HepG2 (cell line): Measurements from ENCODE around the gene TWNK. TPM values are rescaled to one million over a fixed set of nuclear protein-coding genes. Genes with fewer than 3 reads are reported as not detected.
A peak's percentile ranks its signal among the peaks of the same experiment; 100 is the strongest.

Experiments
- ATAC-seq: fragments of 200-7000 bp; cut with Tn5 transposase; 3 replicates; pipeline ENCODE4 v1.9.1; 2020; ENCODE audit warnings: mild to moderate bottlenecking, moderate library complexity
- BruUV-seq: library from RNA; stranded (reverse); fragments of 400-500 nt; replicated peaks from 2 replicates; lab custom pipeline; 2021; lab: Mats Ljungman, UMichigan
- CTCF ChIA-PET: fragments of 300-600 bp; formaldehyde crosslinking; extraction: SDS; loops from one replicate; lab custom pipeline; 2021; ENCODE audit warnings: low total read pairs, inconsistent platforms, low intra/inter-chr PET ratio; lab: Yijun Ruan, JAX
- POLR2A ChIA-PET: fragments of 350-600 bp; sonication (Branson Sonifier 250); formaldehyde crosslinking; loops from one replicate; lab custom pipeline; 2020; ENCODE audit warnings: antibody characterized with exemption, inconsistent platforms; lab: Yijun Ruan, JAX
- DNase-seq: peaks from one replicate; pipeline ENCODE4 v3.0.0-alpha.2; 2015; ENCODE audit warnings: low spot score
- FAIRE-seq: peaks from 3 replicates; lab custom pipeline; 2011; peaks lifted over from hg19 to GRCh38; lab: Jason Lieb, UNC
- H2AFZ ChIP-seq: one replicate; pipeline ENCODE4 v1.6.1; 2011; ENCODE audit warnings: low read length, inconsistent platforms
- H3K27ac ChIP-seq: fragments of 300-600 bp; 3 replicates; pipeline ENCODE4 v1.8.0; 2011; ENCODE audit warnings: mixed run types, mild to moderate bottlenecking, mixed read lengths, low read length, inconsistent platforms; ENCODE audit not compliant: insufficient read depth; ENCODE audit errors: extremely low read length
- H3K27me3 ChIP-seq, 2 experiments: fragments of 200-600 bp in 1 of 2; 2 replicates in 1 of 2; 3 replicates in 1 of 2; pipeline versions ENCODE4 v1.6.0 to v1.8.0; 2011; ENCODE audit warnings: low read length in 2 of 2, mild to moderate bottlenecking in 2 of 2, moderate library complexity in 2 of 2, inconsistent platforms in 1 of 2; ENCODE audit not compliant: insufficient read depth in 2 of 2, control insufficient read depth in 1 of 2
- H3K36me3 ChIP-seq, 2 experiments: fragments of 200-600 bp in 1 of 2; replicated peaks in 1 of 2; 2 replicates in 1 of 2; 3 replicates in 1 of 2; pipeline versions ENCODE4 v1.5.1 to v1.8.0; 2011; ENCODE audit warnings: low read length in 2 of 2, inconsistent platforms in 1 of 2; ENCODE audit not compliant: insufficient read depth in 2 of 2, control insufficient read depth in 1 of 2
- H3K4me1 ChIP-seq: 2 replicates; pipeline ENCODE4 v1.5.1; 2012; ENCODE audit warnings: low read length, inconsistent platforms; ENCODE audit not compliant: insufficient read depth
- H3K4me2 ChIP-seq: 2 replicates; pipeline ENCODE4 v1.6.0; 2011; ENCODE audit warnings: low read depth, low read length, inconsistent platforms
- H3K4me3 ChIP-seq, 3 experiments: fragments of 200-600 bp in 1 of 3; sonication (generic), shearing (Covaris generic) in 1 of 3; replicated peaks in 1 of 3; 2 replicates each; pipeline ENCODE4 v1.5.1; 2011 to 2016; ENCODE audit warnings: low read length in 3 of 3, inconsistent platforms in 2 of 3, low read depth in 2 of 3, mild to moderate bottlenecking in 2 of 3, control low read depth in 1 of 3, mixed read lengths in 1 of 3; ENCODE audit not compliant: insufficient read depth in 1 of 3
- H3K79me2 ChIP-seq: one replicate; pipeline ENCODE4 v1.6.1; 2011; ENCODE audit warnings: low read length, inconsistent platforms; ENCODE audit not compliant: insufficient read depth
- H3K9ac ChIP-seq: 2 replicates; pipeline ENCODE4 v1.6.0; 2011; ENCODE audit warnings: mild to moderate bottlenecking, low read depth, low read length, inconsistent platforms; ENCODE audit not compliant: insufficient read depth
- H3K9me3 ChIP-seq: 2 replicates; pipeline ENCODE4 v1.5.1; 2012; ENCODE audit warnings: mild to moderate bottlenecking, low read length
- H4K20me1 ChIP-seq: 2 replicates; pipeline ENCODE4 v1.6.0; 2011; ENCODE audit warnings: inconsistent platforms, mild to moderate bottlenecking, low read length, moderate library complexity; ENCODE audit not compliant: insufficient read depth
- DNMT1 ChIP-seq: sonication (generic); formaldehyde crosslinking; IDR thresholded peaks from 2 replicates; pipeline ENCODE4 v1.5.1; 2020; ENCODE audit warnings: mild to moderate bottlenecking, missing genetic modification reagents
- FOXK2 ChIP-seq: fragments of 450-650 bp; IDR thresholded peaks from 2 replicates; pipeline ENCODE4 v1.6.1; 2016
- HMG20B ChIP-seq: conservative IDR thresholded peaks from 2 replicates; pipeline ENCODE4 v1.6.1; 2016; ENCODE audit warnings: missing genetic modification reagents, missing compliant biosample characterization
- PAF1 ChIP-seq: IDR thresholded peaks from 2 replicates; pipeline ENCODE4 v1.6.1; 2016; ENCODE audit warnings: missing genetic modification reagents, missing compliant biosample characterization
- POGZ ChIP-seq: sonication (generic); formaldehyde crosslinking; IDR thresholded peaks from 2 replicates; pipeline ENCODE4 v1.4.0; 2020; ENCODE audit warnings: mild to moderate bottlenecking, missing genetic modification reagents
- PPARG ChIP-seq: conservative IDR thresholded peaks from 2 replicates; pipeline ENCODE4 v1.6.1; 2016; ENCODE audit warnings: missing biosample characterization, missing genetic modification reagents
- RAD51 ChIP-seq: fragments of 450-650 bp; IDR thresholded peaks from 2 replicates; pipeline ENCODE4 v1.6.1; 2016; ENCODE audit warnings: borderline replicate concordance
- ZBTB8A ChIP-seq: sonication (generic); formaldehyde crosslinking; IDR thresholded peaks from 2 replicates; pipeline ENCODE4 v1.4.0; 2020; ENCODE audit warnings: mild to moderate bottlenecking, low read depth, missing genetic modification reagents, borderline replicate concordance
- ZFP37 ChIP-seq: sonication (generic); formaldehyde crosslinking; IDR thresholded peaks from 2 replicates; pipeline ENCODE4 v1.4.0; 2020; ENCODE audit warnings: missing genetic modification reagents, borderline replicate concordance
- ZNF121 ChIP-seq: sonication (generic); formaldehyde crosslinking; IDR thresholded peaks from 2 replicates; pipeline ENCODE4 v1.5.0; 2020; ENCODE audit warnings: mild to moderate bottlenecking, missing genetic modification reagents
- ZNF160 ChIP-seq: sonication (generic); formaldehyde crosslinking; IDR thresholded peaks from 2 replicates; pipeline ENCODE4 v1.8.0; 2022; ENCODE audit warnings: mild to moderate bottlenecking, inconsistent platforms, missing genetic modification reagents
- ZNF451 ChIP-seq: sonication (generic); formaldehyde crosslinking; IDR thresholded peaks from 2 replicates; pipeline ENCODE4 v1.5.0; 2020; ENCODE audit warnings: mild to moderate bottlenecking, missing genetic modification reagents
- ZNF724P ChIP-seq: sonication (generic); formaldehyde crosslinking; IDR thresholded peaks from 2 replicates; pipeline ENCODE4 v1.8.0; 2022; ENCODE audit warnings: missing genetic modification reagents, borderline replicate concordance
- ZSCAN22 ChIP-seq: sonication (generic); formaldehyde crosslinking; IDR thresholded peaks from 2 replicates; pipeline ENCODE4 v1.4.0; 2020; ENCODE audit warnings: mild to moderate bottlenecking, missing genetic modification reagents
- WGBS: methylation state at CpG from one replicate; pipeline ENCODE4 v1.1.6; 2017; ENCODE audit warnings: low lambda C conversion rate; 5-methylcytosine and 5-hydroxymethylcytosine counted together
- in situ Hi-C: cut with HindIII; loops from 2 replicates; pipeline ENCODE4 v1.10.0; 2017; ENCODE audit warnings: low pct_unique_long_range_greater_than_20kb; ENCODE audit not compliant: extremely low pct_ligation_motif_present
- intact Hi-C: fragments of 100-400 bp; cut with micrococcal nuclease; formaldehyde crosslinking; loops from one replicate; pipeline ENCODE4 v1.10.0; 2022; ENCODE audit not compliant: unreplicated experiment
- polyA plus RNA-seq, 8 experiments: library from polyadenylated mRNA; depleted of rRNA in 3 of 8; stranded (reverse) in 7 of 8; unstranded in 1 of 8; fragments of >200 nt; fragmentation: Illumina TruSeq in 4 of 8; extraction: Trizol in 4 of 8; gene quantifications; 2 replicates each; pipeline versions ENCODE4 v1.2.1 to v1.2.3, GENCODE V29; 2011 to 2016; ENCODE audit warnings: low read depth in 4 of 8, missing spikeins in 1 of 8, mixed read lengths in 1 of 8; ENCODE audit not compliant: insufficient read depth in 1 of 8
- total RNA-seq, 5 experiments: library from RNA; depleted of rRNA; stranded (reverse); fragments of >200 nt; fragmentation: Illumina TruSeq; extraction: Trizol; gene quantifications; 2 replicates each; pipeline ENCODE4 v1.2.3, GENCODE V29; 2016; ENCODE audit warnings: low read depth in 1 of 5
- TF ChIP-seq, protein P1 (sequence below): sonication (generic); formaldehyde crosslinking; IDR thresholded peaks from 2 replicates; pipeline ENCODE4 v1.9.0; 2022; ENCODE audit warnings: missing genetic modification reagents, mild to moderate bottlenecking, borderline replicate concordance
- TF ChIP-seq, protein P2 (sequence below): sonication (generic); formaldehyde crosslinking; IDR thresholded peaks from 2 replicates; pipeline ENCODE4 v1.8.0; 2022; ENCODE audit warnings: missing genetic modification reagents, mild to moderate bottlenecking, moderate library complexity, borderline replicate concordance
- TF ChIP-seq, protein P3 (sequence below): sonication (generic); formaldehyde crosslinking; IDR thresholded peaks from 2 replicates; pipeline ENCODE4 v1.5.1; 2020; ENCODE audit warnings: missing genetic modification reagents, mild to moderate bottlenecking, borderline replicate concordance

The TWNK gene
- total and polyA plus RNA-seq, 2 of the 13 experiments (the other 11 are each of a cell fraction or from before 2014, with no cell fraction given): 10.7 to 16.5 TPM

DNA sequence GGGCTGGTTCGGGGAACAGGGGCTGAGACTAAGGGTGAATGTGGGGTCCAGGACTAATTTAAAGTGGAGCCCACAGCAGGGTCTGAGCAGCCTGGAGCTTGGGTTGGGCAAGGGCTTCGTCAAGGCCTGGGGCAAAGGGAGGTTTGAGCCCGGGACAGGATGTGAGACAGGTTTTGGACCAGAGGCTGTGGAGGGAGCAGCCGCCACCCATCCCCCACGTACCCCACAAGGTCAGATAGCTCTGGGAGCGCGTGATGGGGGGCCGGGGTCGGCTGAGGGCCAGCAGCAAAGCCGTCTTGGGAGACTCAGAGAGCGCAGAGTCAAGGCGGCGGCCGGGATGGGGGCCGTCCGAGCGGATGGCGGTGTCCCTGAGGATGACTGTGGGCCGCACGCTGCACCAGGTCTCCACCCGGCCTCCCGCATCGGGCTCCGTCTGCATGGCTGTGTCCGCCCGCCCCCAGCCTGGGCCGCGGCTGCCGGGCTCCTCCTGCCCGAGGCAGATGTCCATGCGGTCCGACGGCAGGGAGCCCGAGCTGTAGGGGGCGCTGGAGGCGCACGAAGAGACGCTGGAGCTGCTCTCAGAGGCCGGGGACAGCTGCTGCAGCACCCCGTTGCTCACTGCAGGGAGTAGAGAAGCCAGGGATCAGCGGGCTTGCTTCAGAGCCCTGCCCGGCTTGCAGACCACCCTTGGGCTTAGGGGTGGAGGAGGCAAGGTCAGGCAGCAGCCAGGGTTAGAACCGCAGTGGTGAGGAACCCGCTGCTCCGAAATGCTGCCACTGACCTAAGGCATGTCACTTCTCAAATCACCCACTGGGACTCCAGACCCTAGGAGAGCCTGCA is 31.5 kb downstream of the TWNK start:
- 13% methylated on average over 3 of the region's 45 CpGs for WGBS
- Histone ChIP-seq H3K27ac (no peak overlapping the region), H2AFZ (no peak overlapping the region), H3K27me3 (peaks cover 1 to 13% of the 10 kb centered on the region in 2 experiments; a peak in 2 of 5 replicates), H3K4me1 (peaks cover 34% of the 10 kb centered on the region), H3K4me3 (peak overlapping the region; percentile 25 to 69 (median 55); a peak in 5 of 6 replicates), H3K9me3 (no peaks in the 10 kb centered on the region), H3K79me2 (no peaks in the 10 kb centered on the region), H4K20me1 (no peaks in the 10 kb centered on the region), H3K36me3 (no peaks in the 10 kb centered on the region), H3K9ac (peak overlapping the region; percentile 52), H3K4me2 (peak overlapping the region; percentile 95)
- FAIRE-seq (no peak), ATAC-seq (peak; percentile 91), DNase-seq (peak; percentile 72)
- ChIA-PET POLR2A (interaction anchor here (0.9 to 6.0 kb wide), 12 partner anchors 10 to 49 kb away, joined by 3 to 56 read pairs (median 5); partner anchors contain the start of genes LZTS2, PDZD7 and SFXN3), CTCF (interaction anchor here (1.1 to 2.1 kb wide), 2 partner anchors 22 to 48 kb away, joined by 3 to 7 read pairs; no protein-coding TSS in a partner anchor)
- intact Hi-C loops: loop anchor here (2.0 kb wide), 1 partner anchor 48 kb away; no protein-coding TSS in a partner anchor
- in situ Hi-C loops: no loop called here
- no TSS peak for BruUV-seq
- TF ChIP-seq, protein P1, sequence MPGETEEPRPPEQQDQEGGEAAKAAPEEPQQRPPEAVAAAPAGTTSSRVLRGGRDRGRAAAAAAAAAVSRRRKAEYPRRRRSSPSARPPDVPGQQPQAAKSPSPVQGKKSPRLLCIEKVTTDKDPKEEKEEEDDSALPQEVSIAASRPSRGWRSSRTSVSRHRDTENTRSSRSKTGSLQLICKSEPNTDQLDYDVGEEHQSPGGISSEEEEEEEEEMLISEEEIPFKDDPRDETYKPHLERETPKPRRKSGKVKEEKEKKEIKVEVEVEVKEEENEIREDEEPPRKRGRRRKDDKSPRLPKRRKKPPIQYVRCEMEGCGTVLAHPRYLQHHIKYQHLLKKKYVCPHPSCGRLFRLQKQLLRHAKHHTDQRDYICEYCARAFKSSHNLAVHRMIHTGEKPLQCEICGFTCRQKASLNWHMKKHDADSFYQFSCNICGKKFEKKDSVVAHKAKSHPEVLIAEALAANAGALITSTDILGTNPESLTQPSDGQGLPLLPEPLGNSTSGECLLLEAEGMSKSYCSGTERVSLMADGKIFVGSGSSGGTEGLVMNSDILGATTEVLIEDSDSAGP (CRISPR knock-in tag): peak; percentile 85
- TF ChIP-seq ZBTB8A (CRISPR knock-in tag) (no peak), DNMT1 (CRISPR knock-in tag) (peak; percentile 76; the same call in 1 of the 2 replicates), ZFP37 (CRISPR knock-in tag) (no peak), RAD51 (no peak), HMG20B (CRISPR knock-in tag) (no peak), POGZ (CRISPR knock-in tag) (peak; percentile 50), FOXK2 (no peak), PAF1 (no peak), PPARG (CRISPR knock-in tag) (peak; percentile 59; the same call in 1 of the 2 replicates), ZSCAN22 (CRISPR knock-in tag) (no peak), ZNF121 (CRISPR knock-in tag) (no peak), ZNF724P (CRISPR knock-in tag) (peak; percentile 64; the same call in 1 of the 2 replicates), ZNF451 (CRISPR knock-in tag) (0 out of 2 replicates have a peak, but pooled peaks have one; percentile 66), ZNF160 (CRISPR knock-in tag) (no peak)
- TF ChIP-seq, protein P2, sequence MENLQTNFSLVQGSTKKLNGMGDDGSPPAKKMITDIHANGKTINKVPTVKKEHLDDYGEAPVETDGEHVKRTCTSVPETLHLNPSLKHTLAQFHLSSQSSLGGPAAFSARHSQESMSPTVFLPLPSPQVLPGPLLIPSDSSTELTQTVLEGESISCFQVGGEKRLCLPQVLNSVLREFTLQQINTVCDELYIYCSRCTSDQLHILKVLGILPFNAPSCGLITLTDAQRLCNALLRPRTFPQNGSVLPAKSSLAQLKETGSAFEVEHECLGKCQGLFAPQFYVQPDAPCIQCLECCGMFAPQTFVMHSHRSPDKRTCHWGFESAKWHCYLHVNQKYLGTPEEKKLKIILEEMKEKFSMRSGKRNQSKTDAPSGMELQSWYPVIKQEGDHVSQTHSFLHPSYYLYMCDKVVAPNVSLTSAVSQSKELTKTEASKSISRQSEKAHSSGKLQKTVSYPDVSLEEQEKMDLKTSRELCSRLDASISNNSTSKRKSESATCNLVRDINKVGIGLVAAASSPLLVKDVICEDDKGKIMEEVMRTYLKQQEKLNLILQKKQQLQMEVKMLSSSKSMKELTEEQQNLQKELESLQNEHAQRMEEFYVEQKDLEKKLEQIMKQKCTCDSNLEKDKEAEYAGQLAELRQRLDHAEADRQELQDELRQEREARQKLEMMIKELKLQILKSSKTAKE (CRISPR knock-in tag): no peak
- TF ChIP-seq, protein P3, sequence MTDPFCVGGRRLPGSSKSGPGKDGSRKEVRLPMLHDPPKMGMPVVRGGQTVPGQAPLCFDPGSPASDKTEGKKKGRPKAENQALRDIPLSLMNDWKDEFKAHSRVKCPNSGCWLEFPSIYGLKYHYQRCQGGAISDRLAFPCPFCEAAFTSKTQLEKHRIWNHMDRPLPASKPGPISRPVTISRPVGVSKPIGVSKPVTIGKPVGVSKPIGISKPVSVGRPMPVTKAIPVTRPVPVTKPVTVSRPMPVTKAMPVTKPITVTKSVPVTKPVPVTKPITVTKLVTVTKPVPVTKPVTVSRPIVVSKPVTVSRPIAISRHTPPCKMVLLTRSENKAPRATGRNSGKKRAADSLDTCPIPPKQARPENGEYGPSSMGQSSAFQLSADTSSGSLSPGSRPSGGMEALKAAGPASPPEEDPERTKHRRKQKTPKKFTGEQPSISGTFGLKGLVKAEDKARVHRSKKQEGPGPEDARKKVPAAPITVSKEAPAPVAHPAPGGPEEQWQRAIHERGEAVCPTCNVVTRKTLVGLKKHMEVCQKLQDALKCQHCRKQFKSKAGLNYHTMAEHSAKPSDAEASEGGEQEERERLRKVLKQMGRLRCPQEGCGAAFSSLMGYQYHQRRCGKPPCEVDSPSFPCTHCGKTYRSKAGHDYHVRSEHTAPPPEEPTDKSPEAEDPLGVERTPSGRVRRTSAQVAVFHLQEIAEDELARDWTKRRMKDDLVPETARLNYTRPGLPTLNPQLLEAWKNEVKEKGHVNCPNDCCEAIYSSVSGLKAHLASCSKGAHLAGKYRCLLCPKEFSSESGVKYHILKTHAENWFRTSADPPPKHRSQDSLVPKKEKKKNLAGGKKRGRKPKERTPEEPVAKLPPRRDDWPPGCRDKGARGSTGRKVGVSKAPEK: no peak
